WTC11 (cell line): ENCODE results near the gene WNK2.

Experiments used
- CTCF ChIP-seq: fragments of 200-600 bp; IDR thresholded peaks from 2 replicates; pipeline ENCODE4 v1.8.0; 2022; ENCODE audit warnings: antibody characterized with exemption
- ESRRA ChIP-seq: sonication (generic); formaldehyde crosslinking; IDR thresholded peaks from 2 replicates; pipeline ENCODE4 v1.8.1; 2022; ENCODE audit warnings: mild to moderate bottlenecking, missing genetic modification reagents, borderline replicate concordance
- ETV6 ChIP-seq: sonication (generic); formaldehyde crosslinking; IDR thresholded peaks from 2 replicates; pipeline ENCODE4 v1.8.1; 2022; ENCODE audit warnings: mild to moderate bottlenecking, missing genetic modification reagents
- MAX ChIP-seq: sonication (generic); formaldehyde crosslinking; IDR thresholded peaks from 2 replicates; pipeline ENCODE4 v1.8.0; 2022; ENCODE audit warnings: mild to moderate bottlenecking, missing genetic modification reagents
- MLX ChIP-seq: sonication (generic); formaldehyde crosslinking; IDR thresholded peaks from 2 replicates; pipeline ENCODE4 v1.8.1; 2023; ENCODE audit warnings: mild to moderate bottlenecking, missing genetic modification reagents, moderate library complexity
- NR2C2 ChIP-seq: sonication (generic); formaldehyde crosslinking; IDR thresholded peaks from 2 replicates; pipeline ENCODE4 v1.8.0; 2022; ENCODE audit warnings: mild to moderate bottlenecking, missing genetic modification reagents
- NR3C1 ChIP-seq: sonication (generic); formaldehyde crosslinking; conservative IDR thresholded peaks from 2 replicates; pipeline ENCODE4 v1.8.1; 2023; ENCODE audit warnings: low read depth, mild to moderate bottlenecking, missing genetic modification reagents
- USF2 ChIP-seq: sonication (generic); formaldehyde crosslinking; IDR thresholded peaks from 2 replicates; pipeline ENCODE4 v1.8.1; 2023; ENCODE audit warnings: mild to moderate bottlenecking, missing genetic modification reagents, moderate library complexity
- ZNF263 ChIP-seq: sonication (generic); formaldehyde crosslinking; IDR thresholded peaks from 2 replicates; pipeline ENCODE4 v1.8.1; 2022; ENCODE audit warnings: low read depth, mild to moderate bottlenecking, moderate library complexity, missing genetic modification reagents
- ZNF281 ChIP-seq: sonication (generic); formaldehyde crosslinking; IDR thresholded peaks from 2 replicates; pipeline ENCODE4 v1.8.0; 2023; ENCODE audit warnings: mild to moderate bottlenecking, missing genetic modification reagents
- ZNF423 ChIP-seq: fragments of 250-450 bp; sonication (Bioruptor Pico); IDR thresholded peaks from 2 replicates; pipeline ENCODE4 v2.1.2; 2022; ENCODE audit warnings: mild to moderate bottlenecking, moderate library complexity
- TF ChIP-seq, protein P1 (sequence below): sonication (generic); formaldehyde crosslinking; IDR thresholded peaks from 2 replicates; pipeline ENCODE4 v1.8.1; 2023; ENCODE audit warnings: mild to moderate bottlenecking, missing genetic modification reagents
- TF ChIP-seq, protein P2 (sequence below): sonication (generic); formaldehyde crosslinking; IDR thresholded peaks from 2 replicates; pipeline ENCODE4 v1.8.1; 2023; ENCODE audit warnings: mild to moderate bottlenecking, missing genetic modification reagents

DNA sequence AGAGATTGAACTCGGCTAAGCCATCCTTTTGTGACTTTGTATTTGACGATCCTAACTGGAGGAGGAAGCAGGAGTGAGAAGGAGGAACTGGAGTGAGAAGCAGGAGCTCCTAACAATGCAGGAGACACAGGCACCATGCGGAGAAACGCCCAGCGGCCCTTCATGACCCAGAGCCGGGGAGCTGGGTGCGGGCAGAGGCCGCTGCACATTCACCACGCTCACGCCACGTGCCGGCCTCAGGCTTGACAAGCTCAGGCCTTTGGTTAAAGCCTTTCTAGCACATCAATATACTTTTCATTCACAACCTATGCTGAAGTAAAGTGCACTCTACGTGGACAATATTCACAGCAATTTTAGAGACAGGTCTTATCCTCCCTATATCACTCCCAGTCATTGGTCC, 142.7 kb downstream of the WNK2 start:
- no peak for TF ChIP-seq CTCF
- TF ChIP-seq, protein P1, sequence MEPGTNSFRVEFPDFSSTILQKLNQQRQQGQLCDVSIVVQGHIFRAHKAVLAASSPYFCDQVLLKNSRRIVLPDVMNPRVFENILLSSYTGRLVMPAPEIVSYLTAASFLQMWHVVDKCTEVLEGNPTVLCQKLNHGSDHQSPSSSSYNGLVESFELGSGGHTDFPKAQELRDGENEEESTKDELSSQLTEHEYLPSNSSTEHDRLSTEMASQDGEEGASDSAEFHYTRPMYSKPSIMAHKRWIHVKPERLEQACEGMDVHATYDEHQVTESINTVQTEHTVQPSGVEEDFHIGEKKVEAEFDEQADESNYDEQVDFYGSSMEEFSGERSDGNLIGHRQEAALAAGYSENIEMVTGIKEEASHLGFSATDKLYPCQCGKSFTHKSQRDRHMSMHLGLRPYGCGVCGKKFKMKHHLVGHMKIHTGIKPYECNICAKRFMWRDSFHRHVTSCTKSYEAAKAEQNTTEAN (CRISPR knock-in tag): no peak
- no peak for TF ChIP-seq ZNF281 (CRISPR knock-in tag)
- TF ChIP-seq, protein P2, sequence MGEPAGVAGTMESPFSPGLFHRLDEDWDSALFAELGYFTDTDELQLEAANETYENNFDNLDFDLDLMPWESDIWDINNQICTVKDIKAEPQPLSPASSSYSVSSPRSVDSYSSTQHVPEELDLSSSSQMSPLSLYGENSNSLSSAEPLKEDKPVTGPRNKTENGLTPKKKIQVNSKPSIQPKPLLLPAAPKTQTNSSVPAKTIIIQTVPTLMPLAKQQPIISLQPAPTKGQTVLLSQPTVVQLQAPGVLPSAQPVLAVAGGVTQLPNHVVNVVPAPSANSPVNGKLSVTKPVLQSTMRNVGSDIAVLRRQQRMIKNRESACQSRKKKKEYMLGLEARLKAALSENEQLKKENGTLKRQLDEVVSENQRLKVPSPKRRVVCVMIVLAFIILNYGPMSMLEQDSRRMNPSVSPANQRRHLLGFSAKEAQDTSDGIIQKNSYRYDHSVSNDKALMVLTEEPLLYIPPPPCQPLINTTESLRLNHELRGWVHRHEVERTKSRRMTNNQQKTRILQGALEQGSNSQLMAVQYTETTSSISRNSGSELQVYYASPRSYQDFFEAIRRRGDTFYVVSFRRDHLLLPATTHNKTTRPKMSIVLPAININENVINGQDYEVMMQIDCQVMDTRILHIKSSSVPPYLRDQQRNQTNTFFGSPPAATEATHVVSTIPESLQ (CRISPR knock-in tag): no peak
- no peak for TF ChIP-seq ZNF423
- no peak for TF ChIP-seq NR2C2 (CRISPR knock-in tag)
- TF ChIP-seq ETV6 (CRISPR knock-in tag): no peak
- TF ChIP-seq MAX (CRISPR knock-in tag): no peak
- TF ChIP-seq USF2: no peak
- TF ChIP-seq NR3C1 (CRISPR knock-in tag): no peak
- no peak for TF ChIP-seq MLX (CRISPR knock-in tag)
- TF ChIP-seq ESRRA: no peak
- no peak for TF ChIP-seq ZNF263 (CRISPR knock-in tag)
